ENCODE results near the gene MSRB3.
"Not testable (repeated sequence)": the region's sequence is repeated elsewhere in the genome, so short reads cannot be mapped to it uniquely, and the experiment has no call there.

Gene MSRB3

DNA sequence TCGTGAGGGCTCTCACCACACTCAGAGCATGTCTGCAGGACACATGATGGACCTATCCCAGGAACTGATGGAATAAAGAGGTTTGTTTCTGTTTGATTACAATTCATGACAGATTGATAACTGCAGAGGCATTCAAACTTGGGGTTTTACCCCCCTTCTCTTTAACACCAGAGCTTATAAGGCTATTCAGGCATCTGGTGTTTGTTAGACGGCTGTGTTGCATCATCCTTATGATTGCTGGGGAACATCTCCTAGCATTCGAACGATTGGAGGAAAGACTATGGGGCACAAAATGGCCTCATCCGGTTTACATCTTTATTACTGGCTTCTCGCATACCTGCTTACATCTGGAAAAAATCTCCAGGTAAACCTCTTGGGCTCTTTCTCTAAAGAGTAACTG, 191.8 kb downstream of the MSRB3 start:
- DNase-seq (ENCODE audit: low read depth), result peak; percentile 61
- H3K4me3 ChIP-seq (ENCODE audit: control insufficient read depth, low read depth, low read length), result no peak overlapping the region
- no peak for TF ChIP-seq CTCF (conservative IDR thresholded peaks at IDR 0.05; ENCODE audit: control insufficient read depth, insufficient read depth, low read depth, low read length)

DNA sequence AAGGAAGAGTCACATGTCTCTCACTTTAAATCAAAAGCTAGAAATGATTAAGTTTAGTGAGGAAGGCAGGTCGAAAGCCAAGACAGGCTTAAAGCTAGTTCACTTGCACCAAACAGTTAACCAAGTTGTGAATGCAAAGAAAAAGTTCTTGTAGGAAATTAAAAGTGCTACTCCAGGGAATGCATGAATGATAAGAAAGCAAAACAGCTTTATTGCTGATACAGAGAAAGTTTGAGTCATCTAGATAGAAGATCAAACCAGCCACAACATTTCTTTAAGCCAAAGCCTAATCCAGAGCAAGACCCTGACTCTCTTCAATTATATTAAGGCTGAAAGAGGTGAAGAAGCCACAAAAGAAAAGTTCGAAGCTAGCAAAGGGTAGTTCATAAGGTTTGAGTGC, 193.6 kb downstream of the MSRB3 start:
- TF ChIP-seq CTCF (conservative IDR thresholded peaks at IDR 0.05; ENCODE audit: control insufficient read depth, insufficient read depth, low read depth, low read length), result no peak
- no peak overlapping the region for H3K4me3 ChIP-seq (ENCODE audit: control insufficient read depth, low read depth, low read length)
- DNase-seq (ENCODE audit: low read depth), result no peak

DNA sequence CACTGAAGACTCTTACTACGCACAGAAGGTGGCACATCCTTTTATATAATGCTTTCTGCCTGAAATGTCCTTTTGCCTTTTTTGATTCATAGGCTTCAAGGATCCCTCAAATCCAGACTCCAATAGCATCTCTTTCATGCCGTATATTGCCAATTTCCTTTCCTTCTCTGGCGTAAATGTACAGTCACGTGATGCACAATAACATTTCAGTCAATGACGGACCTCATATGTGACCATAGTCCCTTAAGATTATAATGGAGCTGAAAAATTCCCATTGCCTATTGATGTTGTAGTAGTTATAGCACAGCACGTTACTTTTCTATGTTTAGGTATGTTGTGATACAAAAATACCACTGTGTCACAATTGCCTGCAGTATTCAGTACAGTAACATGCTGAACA, 196.3 kb downstream of the MSRB3 start:
- DNase-seq (ENCODE audit: low read depth), result no peak
- no peak overlapping the region for H3K4me3 ChIP-seq (ENCODE audit: control insufficient read depth, low read depth, low read length)
- no peak for TF ChIP-seq CTCF (conservative IDR thresholded peaks at IDR 0.05; ENCODE audit: control insufficient read depth, insufficient read depth, low read depth, low read length)

GRCh38 chr12:65477721-65478120, 199.2 kb downstream of the MSRB3 start:
- TF ChIP-seq CTCF (conservative IDR thresholded peaks at IDR 0.05; ENCODE audit: control insufficient read depth, insufficient read depth, low read depth, low read length), result no peak
- no peak for DNase-seq (ENCODE audit: low read depth)

DNA sequence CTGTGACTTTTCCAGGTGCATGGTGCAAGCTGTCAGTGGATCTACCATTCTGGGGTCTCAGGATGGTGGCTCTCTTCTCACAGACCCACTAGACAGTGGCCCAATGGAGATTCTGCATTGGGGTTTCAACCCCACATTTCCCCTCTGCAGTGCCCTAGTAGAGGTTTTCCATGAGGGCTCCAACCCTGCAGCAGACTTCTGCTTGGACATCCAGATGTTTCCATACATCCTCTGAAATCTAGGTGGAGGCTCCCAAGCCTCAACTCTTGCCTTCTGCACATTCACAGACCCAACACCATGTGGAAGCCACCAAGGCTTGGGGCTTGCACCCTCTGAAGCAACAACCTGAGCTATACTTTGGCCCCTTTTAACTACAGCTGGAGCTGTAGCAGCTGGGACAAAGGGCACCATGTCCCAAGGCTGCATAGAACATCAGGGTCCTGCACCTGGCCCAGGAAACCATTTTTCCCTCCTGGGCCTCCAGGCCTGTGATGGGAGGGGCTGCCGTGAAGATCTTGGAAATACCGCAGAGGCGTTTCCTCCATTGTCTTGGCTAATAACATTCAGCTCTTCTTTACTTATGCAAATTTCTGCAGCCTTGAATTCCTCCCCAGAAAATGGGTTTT, 205.5 kb downstream of the MSRB3 start:
- DNase-seq (ENCODE audit: low read depth); H3K4me3 ChIP-seq (ENCODE audit: control insufficient read depth, low read depth, low read length): not testable (repeated sequence)

More at GRCh38 chr12:65477721-65478120, 199.2 kb downstream of the MSRB3 start:
- no peak overlapping the region for H3K4me3 ChIP-seq (ENCODE audit: control insufficient read depth, low read depth, low read length)

DNA sequence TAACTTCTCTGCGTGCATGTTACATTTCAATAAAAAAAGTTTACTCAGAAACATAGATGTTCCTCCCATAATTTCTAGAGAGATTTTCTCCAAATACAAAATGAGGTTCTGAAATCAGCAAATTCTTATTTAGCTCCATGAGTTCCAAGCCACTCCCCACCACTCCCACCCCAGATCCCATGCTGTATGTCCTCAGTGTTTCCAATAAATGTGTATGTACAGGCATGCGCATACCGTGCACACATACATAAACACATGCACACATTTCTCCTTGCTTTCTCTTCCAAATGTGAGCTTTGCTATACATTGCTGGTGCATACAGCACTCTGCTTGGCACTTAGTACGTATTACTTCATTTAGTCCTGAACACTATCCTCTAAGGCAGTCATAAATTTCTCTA, 209.7 kb downstream of the MSRB3 start:
- no peak overlapping the region for H3K4me3 ChIP-seq (ENCODE audit: control insufficient read depth, low read depth, low read length)
- no peak for TF ChIP-seq CTCF (conservative IDR thresholded peaks at IDR 0.05; ENCODE audit: control insufficient read depth, insufficient read depth, low read depth, low read length)
- no peak for DNase-seq (ENCODE audit: low read depth)

DNA sequence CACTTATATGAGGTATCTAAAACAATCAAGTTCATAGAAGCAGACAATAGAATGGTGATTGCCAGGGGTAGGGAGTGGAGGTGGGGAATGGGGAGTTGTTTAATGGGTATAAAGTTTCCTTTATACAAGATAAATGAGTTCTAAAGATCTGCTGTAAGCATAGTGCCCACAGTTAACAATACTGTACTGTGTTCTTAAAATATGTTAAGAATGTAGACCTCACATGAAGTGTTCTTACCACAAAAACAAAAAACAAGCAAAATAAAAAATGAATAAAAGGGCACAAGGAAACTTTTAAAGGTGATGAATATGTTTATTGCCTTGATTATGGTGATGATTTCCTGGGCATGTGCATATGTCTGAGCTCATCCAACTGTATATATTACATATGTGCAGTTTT, 211.8 kb downstream of the MSRB3 start:
- no peak overlapping the region for H3K4me3 ChIP-seq (ENCODE audit: control insufficient read depth, low read depth, low read length)
- no peak for DNase-seq (ENCODE audit: low read depth)
- no peak for TF ChIP-seq CTCF (conservative IDR thresholded peaks at IDR 0.05; ENCODE audit: control insufficient read depth, insufficient read depth, low read depth, low read length)
